Right cardiac atrium (tissue), 5 donors: ENCODE results near the gene SENP2. TPM values are rescaled to one million over a fixed set of nuclear protein-coding genes. Genes with fewer than 3 reads are reported as not detected.
"Not testable (repeated sequence)": the region's sequence is repeated elsewhere in the genome, so short reads cannot be mapped to it uniquely, and the experiment has no call there.

Experiments used
- ATAC-seq, 2 donors: fragments of 200-7000 bp; cut with Tn5 transposase; one replicate each; pipeline versions ENCODE4 v1.8.0 to v1.9.1; 2020; ENCODE audit warnings: moderate library complexity in 2 of 2, mild to moderate bottlenecking in 1 of 2
- DNase-seq, 3 donors: peaks; one replicate each; pipeline ENCODE4 v3.0.0-alpha.2; 2020
- H3K27ac ChIP-seq: one replicate; pipeline ENCODE4 v1.5.1; 2013; ENCODE audit warnings: mild to moderate bottlenecking, low read length, control low read depth, moderate library complexity
- H3K27me3 ChIP-seq: one replicate; pipeline ENCODE4 v1.6.1; 2013; ENCODE audit not compliant: control insufficient read depth, insufficient read depth
- H3K4me1 ChIP-seq: one replicate; pipeline ENCODE4 v1.6.1; 2013; ENCODE audit warnings: low read length; ENCODE audit not compliant: control insufficient read depth, insufficient read depth
- H3K4me3 ChIP-seq: one replicate; pipeline ENCODE4 v1.5.1; 2013; ENCODE audit warnings: low read length, control low read depth
- H3K9me3 ChIP-seq: one replicate; pipeline ENCODE4 v1.6.1; 2013; ENCODE audit warnings: low read length; ENCODE audit not compliant: control insufficient read depth
- WGBS: extraction: QIAGEN DNeasy Blood & Tissue Kit; methylation state at CpG from one replicate; pipeline ENCODE4 v1.1.7; 2013; 5-methylcytosine and 5-hydroxymethylcytosine counted together
- intact Hi-C, 4 donors: fragments of 100-400 bp; cut with DNase I; formaldehyde crosslinking; loops; one replicate each; pipeline versions ENCODE4 v1.11.0 to v1.14.0; 2022 to 2023
- long read RNA-seq, 4 donors: library from polyadenylated mRNA; unstranded; transcript quantifications; one replicate each; pipeline ENCODE4 v2.0.0, GENCODE V29; 2020 to 2021
- polyA plus RNA-seq: library from polyadenylated mRNA; stranded (reverse); fragments of 200-250 nt; gene quantifications from one replicate; pipeline ENCODE4 v1.2.3, GENCODE V29; 2013
- total RNA-seq, 4 donors: library from RNA; stranded (reverse); fragmentation: NEBNext Ultra II Directional; extraction: Animal tissue kit (Norgen Biotek cat#: 25700); gene quantifications; one replicate each; pipeline ENCODE4 v1.2.1, GENCODE V29; 2021
- donor health status: healthy with polysubstance abuse.
- donor health status: DM: no; HTN: yes; CAD: no.
- donor health status: DM: no; HTN: no; CAD: no.
- donor health status: DM: no; HTN: yes; CAD: no; lungs with severe emphysema.
- donor health status: DM: yes; HTN: yes; CAD: no.

Gene SENP2
- total RNA-seq (10 to 100 TPM; 27.5 to 30.1 (median 29.0) TPM), polyA plus RNA-seq (9.2 TPM)
- long read RNA-seq, donor 1, full-length matches to known transcripts, result 21 of 48 reads
- long read RNA-seq, donor 1, partial matches to known transcripts, result 2 of 48 reads
- long read RNA-seq, donor 1, other reads (novel, unspliced or antisense), result 25 of 48 reads
- long read RNA-seq, donor 2, full-length matches to known transcripts, result 12 of 23 reads
- long read RNA-seq, donor 2, partial matches to known transcripts, result 2 of 23 reads
- long read RNA-seq, donor 2, other reads (novel, unspliced or antisense), result 9 of 23 reads
- long read RNA-seq, donor 3, full-length matches to known transcripts, result 13 of 32 reads
- long read RNA-seq, donor 3, partial matches to known transcripts, result 10 of 32 reads
- long read RNA-seq, donor 3, other reads (novel, unspliced or antisense), result 9 of 32 reads
- long read RNA-seq, donor 4, full-length matches to known transcripts, result 20 of 28 reads
- long read RNA-seq, donor 4, partial matches to known transcripts, result 3 of 28 reads
- long read RNA-seq, donor 4, other reads (novel, unspliced or antisense), result 5 of 28 reads

DNA sequence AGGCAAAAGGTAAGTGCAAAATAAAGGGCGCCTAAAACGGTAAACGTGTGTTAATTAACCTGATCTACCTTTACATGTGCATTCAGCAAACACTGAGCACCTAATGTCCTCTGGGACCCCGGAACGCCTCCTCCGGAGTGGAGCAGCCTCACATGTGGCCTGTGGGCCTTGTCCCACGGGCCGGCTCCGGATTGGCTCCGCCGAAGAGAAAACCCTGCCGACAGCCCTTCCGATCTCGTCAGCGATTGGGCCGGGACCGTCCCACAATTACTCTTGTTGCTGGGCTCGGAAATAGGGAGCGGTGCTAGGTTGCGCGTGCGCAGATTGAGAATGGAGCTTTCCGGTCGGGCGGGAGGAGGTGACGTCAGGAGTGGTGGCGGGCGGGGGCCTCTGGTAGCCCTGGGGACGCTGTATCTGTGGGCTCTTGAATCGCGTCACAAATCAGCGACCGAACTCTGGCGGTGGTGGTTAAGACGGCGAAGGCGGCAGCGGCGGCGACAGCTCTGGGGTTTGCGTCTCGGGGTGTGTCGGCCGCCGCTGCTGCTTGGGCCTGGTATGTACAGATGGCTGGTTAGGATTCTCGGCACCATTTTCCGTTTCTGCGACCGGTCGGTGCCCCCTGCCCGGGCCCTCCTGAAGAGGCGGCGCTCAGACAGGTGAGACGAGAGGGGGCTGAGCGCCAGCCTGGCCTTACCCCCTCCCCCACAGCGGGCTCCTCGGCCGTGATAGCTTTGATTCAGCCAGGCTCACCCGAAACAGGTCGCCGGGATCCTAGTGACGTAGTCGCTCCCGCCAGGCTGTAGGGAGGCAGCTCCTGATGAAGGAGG, at the start of gene SENP2:
TSS of gene SENP2 (plus strand) at position 437 of the 827 bp plus-strand sequence. CDS start at position 556, 119 bp downstream.
- ATAC-seq (peak; percentile 99), DNase-seq (peak; percentile 99 to 100 (median 99))
- Histone ChIP-seq H3K27ac (peak within 1 kb of the TSS; percentile 95), H3K4me3 (peak within 1 kb of the TSS; percentile 95), H3K9me3 (no peaks in the 10 kb centered on the region), H3K27me3 (no peaks in the 10 kb centered on the region), H3K4me1 (no peaks in the 10 kb centered on the region)
- under 1% methylated on average over 64 of the region's 64 CpGs for WGBS
- intact Hi-C loops, result no loop called here

DNA sequence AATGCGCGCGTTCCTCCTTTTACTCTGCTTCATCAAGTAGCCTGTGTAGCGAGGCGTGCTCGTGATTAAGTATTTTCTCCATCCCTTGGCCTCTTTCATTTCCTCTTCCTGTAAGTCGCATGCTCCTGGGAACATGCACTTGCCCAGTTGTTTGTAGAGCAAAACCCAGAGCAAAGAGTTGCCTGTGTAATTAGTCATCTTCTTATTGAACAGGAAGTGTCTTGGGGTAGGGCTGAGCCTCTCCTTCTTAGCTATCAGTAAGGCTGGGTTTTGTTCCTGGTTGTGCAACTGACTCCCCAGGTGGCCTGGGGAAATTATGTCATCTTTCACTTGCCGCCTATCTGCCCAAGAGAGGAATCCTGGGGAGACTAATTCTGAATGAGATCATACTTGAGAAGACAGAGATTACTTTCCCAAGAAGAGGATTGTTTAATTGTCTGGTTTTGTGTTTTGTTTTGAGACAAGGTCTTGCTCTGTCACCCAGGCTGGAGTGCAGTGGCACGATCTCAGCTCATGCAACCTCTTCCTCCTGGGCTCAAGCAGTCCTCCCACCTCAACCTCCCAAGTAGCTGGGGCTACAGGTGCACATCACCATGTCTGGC, 48.6 kb upstream of the SENP2 start:
- peak in 2 of 3 donors; percentile 40 to 57 for DNase-seq
- intact Hi-C loops, result no loop called here
- Histone ChIP-seq H3K27me3 (no peaks in the 10 kb centered on the region), H3K4me1 (no peaks in the 10 kb centered on the region), H3K27ac (no peak overlapping the region), H3K4me3 (no peak overlapping the region), H3K9me3 (no peaks in the 10 kb centered on the region)
- peak; percentile 93 to 96 for ATAC-seq
- WGBS, result 34% methylated on average over 9 of the region's 9 CpGs

DNA sequence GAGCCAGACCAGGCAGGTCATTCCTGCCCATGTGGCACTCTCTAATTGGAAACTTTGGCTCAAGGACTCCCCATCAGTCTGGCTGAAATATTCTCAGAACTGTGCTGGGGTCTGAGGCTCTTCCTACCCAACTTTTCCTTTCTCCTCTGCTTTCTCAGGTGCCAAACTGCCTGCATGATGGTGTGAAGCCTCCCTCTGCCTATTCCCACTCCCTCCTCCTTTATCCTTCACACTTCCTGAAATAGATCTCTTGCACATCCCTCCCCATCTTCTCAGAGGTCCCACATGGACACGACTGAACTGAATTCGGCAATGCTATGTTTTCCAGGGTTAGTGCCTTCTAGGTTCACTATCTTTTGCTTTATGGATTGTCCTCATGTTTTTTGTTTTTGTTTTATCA, 46.2 kb upstream of the SENP2 start:
- 66% methylated on average over 2 of the region's 2 CpGs for WGBS
- H3K9me3 ChIP-seq, result no peaks in the 10 kb centered on the region
- no peak overlapping the region for H3K4me3 ChIP-seq
- no peak for ATAC-seq
- no peaks in the 10 kb centered on the region for H3K27me3 ChIP-seq
- intact Hi-C loops, result no loop called here
- H3K4me1 ChIP-seq, result no peaks in the 10 kb centered on the region
- no peak for DNase-seq
- no peak overlapping the region for H3K27ac ChIP-seq

DNA sequence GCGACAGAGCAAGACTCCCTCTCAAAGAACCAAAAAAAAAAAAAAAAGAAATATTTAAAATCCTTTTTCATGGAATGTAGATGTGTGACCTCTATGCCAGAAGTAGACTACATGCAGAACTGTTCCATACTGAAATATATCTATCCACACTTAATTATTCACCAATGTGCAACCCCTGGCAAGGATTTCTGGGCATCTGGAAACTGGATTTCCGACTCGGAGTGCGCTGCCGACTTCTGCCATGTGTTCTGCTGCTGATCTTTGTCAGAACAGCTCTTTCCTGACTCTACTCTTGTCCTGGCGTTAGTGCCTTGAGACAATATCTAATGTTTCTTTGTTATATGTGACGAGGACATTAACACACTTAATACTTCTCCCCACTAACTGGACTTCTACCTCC, 45.4 kb upstream of the SENP2 start:
- Histone ChIP-seq H3K4me1 (no peaks in the 10 kb centered on the region), H3K27me3 (no peaks in the 10 kb centered on the region), H3K9me3 (no peaks in the 10 kb centered on the region), H3K27ac (no peak overlapping the region), H3K4me3 (no peak overlapping the region)
- WGBS, result 84% methylated on average over 7 of the region's 7 CpGs
- no peak for DNase-seq
- intact Hi-C loops, result no loop called here
- ATAC-seq, result no peak

DNA sequence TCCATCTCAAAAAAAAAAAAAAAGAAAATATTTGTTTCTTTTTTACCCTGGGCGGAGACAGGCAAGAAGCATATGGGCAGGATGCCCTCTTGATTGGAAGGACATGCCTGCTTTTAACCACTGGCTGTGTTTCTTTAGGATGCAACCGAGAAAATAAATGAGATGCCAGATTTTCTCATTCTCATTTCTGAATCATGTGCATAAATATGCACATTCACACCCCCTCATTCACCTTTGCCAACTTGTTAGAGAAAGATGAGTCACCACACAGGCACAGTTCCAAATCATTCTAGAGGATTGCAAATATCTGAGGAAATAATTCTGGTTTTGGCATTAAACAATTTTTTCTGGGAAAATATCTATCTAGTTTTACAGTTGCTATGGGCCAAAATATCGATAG, 37.0 kb upstream of the SENP2 start:
- peak; percentile 22 to 40 for ATAC-seq
- 40% methylated on average over 3 of the region's 3 CpGs for WGBS
- Histone ChIP-seq H3K27ac (no peak overlapping the region), H3K27me3 (no peaks in the 10 kb centered on the region), H3K4me3 (no peak overlapping the region), H3K4me1 (no peaks in the 10 kb centered on the region), H3K9me3 (no peaks in the 10 kb centered on the region)
- intact Hi-C loops, result no loop called here
- no peak for DNase-seq

DNA sequence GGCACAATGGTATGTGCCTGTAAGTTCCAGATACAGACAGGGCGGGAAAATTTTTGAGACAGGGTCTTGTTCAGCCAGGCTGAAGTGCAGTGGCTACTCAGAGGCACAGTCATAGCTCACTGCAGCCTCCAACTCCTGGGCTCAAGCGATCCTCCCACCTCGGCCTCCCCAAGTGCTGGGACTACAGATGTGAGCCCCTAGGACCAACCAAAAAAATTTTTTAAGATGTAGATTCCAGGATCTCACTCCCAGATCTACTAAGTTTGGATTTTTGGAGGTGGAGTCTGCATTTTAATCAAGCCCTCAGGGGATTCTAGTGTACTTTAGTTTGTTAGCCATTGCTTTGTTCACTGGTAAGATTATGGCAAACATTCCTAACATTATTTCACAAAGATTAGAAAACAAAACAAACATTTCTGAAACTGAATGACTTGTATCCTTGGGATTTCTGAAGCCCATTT, 36.4 kb upstream of the SENP2 start:
- intact Hi-C loops, result loop anchor here in 2 of 4 donors (10.0 kb wide), 2 partner anchors 45 to 195 kb away; no protein-coding TSS in a partner anchor
- H3K9me3 ChIP-seq, result no peaks in the 10 kb centered on the region
- DNase-seq (peak in 1 of 3 donors; percentile 56), ATAC-seq (peak in 1 of 2 donors; percentile 47)
- H3K4me3 ChIP-seq, result no peak overlapping the region
- no peaks in the 10 kb centered on the region for H3K4me1 ChIP-seq
- H3K27me3 ChIP-seq, result no peaks in the 10 kb centered on the region
- no peak overlapping the region for H3K27ac ChIP-seq
- WGBS, result 79% methylated on average over 3 of the region's 3 CpGs

DNA sequence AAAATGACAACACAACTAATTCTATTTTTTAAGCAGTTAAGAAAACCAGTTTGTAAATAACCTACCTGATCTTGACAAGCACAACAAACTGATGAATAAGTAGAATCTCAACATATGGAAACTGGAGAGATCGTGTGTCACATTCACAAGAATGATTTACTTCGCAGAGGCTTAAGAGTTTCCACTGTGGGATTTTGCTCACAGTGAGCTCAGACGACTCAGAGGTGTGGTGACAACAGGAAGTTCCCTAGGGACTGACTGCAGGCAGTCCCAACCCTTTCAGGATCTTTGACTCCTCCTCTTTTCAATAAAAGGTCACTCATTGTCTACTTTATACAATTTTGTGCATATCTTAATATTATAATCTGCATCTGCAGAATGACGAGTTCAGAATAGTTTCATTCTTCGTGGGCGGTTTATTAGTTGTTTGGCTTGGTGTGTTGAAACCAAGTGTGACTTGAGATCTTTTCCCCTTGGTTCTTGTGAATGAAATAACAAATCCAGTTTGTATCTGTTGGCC, 33.7 kb upstream of the SENP2 start, which contains the start of gene LIPH:
TSS of gene LIPH (minus strand) at position 231 of the 520 bp plus-strand sequence. CDS start at position 114, 117 bp downstream.
- no peaks in the 10 kb centered on the region for H3K27me3 ChIP-seq
- WGBS, result 35% methylated on average over 6 of the region's 6 CpGs
- no peaks in the 10 kb centered on the region for H3K4me1 ChIP-seq
- H3K27ac ChIP-seq, result no peak within 1 kb of the TSS
- peak in 1 of 2 donors; percentile 57 for ATAC-seq
- intact Hi-C loops, result loop anchor here in 2 of 4 donors (10.0 kb wide), 2 partner anchors 48 to 198 kb away; no protein-coding TSS in a partner anchor
- DNase-seq, result no peak
- no peaks in the 10 kb centered on the region for H3K9me3 ChIP-seq
- H3K4me3 ChIP-seq, result no peak within 1 kb of the TSS

DNA sequence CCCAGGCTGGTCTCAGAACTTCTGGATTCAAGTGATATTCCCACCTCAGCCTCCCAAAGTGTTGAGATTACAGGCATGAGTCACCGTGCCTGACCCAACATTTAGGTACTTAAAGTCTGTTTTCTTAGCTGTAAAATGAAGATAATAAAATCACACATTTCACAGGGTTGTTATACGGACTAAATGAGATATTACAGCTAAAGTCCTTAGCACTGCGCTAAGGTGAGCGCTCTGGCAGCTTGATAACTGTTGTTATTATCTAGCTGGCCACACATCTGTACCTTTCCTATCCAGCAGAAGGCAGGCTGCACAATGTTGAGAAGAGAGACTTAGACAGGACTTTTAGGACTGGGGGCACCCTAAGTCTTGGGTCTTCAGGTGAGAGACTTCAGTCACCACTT, 31.0 kb upstream of the SENP2 start:
- no peaks in the 10 kb centered on the region for H3K27me3 ChIP-seq
- no peaks in the 10 kb centered on the region for H3K4me1 ChIP-seq
- ATAC-seq (no peak), DNase-seq (no peak)
- 80% methylated on average over 4 of the region's 4 CpGs for WGBS
- H3K27ac ChIP-seq, result no peak overlapping the region
- H3K4me3 ChIP-seq, result no peak overlapping the region
- intact Hi-C loops, result loop anchor here in 2 of 4 donors (5.0 to 10.0 kb wide), 3 partner anchors 50 to 200 kb away; partner anchors contain the start of gene TMEM41A (in 1 of the 2)
- no peaks in the 10 kb centered on the region for H3K9me3 ChIP-seq

DNA sequence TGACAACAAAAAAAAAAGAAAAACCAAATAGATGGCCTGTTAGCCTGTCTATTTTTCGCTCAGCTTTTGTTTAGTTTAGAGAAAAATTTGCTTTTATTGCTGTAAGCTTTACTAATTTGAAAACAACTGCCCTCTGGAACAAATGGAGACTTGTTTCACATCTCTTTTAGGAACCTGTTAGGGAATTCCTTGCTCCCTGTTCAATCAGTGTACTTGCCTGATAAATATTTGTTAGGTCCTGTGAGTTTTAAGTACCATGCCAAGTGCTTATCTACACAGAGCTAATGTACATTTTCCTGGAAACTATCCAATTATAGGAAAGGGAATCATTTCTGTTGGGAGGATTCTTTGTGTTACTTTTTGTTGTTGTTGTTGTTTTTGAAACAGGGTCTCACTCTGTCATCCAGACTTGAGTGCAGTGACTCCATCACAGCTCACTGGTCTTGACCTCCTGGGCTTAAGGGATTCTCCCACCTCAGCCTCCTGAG, 30.2 kb upstream of the SENP2 start:
- Histone ChIP-seq H3K27ac (no peak overlapping the region), H3K27me3 (no peaks in the 10 kb centered on the region), H3K9me3 (no peaks in the 10 kb centered on the region), H3K4me3 (no peak overlapping the region), H3K4me1 (no peaks in the 10 kb centered on the region)
- 76% methylated on average over 1 of the region's 1 CpG for WGBS
- intact Hi-C loops, result loop anchor here in 2 of 4 donors (5.0 to 10.0 kb wide), 3 partner anchors 51 to 201 kb away; partner anchors contain the start of gene TMEM41A (in 1 of the 2)
- DNase-seq (no peak), ATAC-seq (no peak)

DNA sequence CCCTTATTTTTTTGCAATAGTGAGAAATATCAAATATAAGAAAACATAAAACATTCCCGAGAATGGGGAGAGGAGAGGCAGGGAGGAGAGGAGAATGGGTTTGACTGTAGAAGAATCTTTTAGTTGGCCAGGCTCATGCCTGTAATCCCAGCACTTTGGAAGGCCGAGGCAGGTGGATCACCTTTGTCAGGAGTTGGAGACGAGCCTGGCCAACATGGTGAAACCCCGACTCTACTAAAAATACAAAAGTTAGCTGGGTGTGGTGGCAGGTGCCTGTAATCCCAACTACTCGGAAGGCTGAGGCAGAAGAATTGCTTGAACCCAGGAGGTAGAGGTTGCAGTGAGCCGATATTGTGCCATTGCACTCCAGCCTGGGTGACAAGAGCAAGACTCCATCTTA, 29.5 kb upstream of the SENP2 start:
- H3K9me3 ChIP-seq, H3K4me1 ChIP-seq, DNase-seq, H3K27ac ChIP-seq, H3K27me3 ChIP-seq, H3K4me3 ChIP-seq, ATAC-seq: not testable (repeated sequence)
- intact Hi-C loops, result loop anchor here in 2 of 4 donors (5.0 to 10.0 kb wide), 3 partner anchors 52 to 202 kb away; partner anchors contain the start of gene TMEM41A (in 1 of the 2)
- WGBS, result 88% methylated on average over 6 of the region's 6 CpGs
